HTERT RPE-1 (cell line): ENCODE results near the gene TMPRSS13.

Experiments used
- in situ Hi-C: fragments of 300-500 bp; cut with MboI; formaldehyde crosslinking; loops from 4 replicates; pipeline ENCODE4 v1.14.3; 2020; ENCODE audit warnings: low sequenced_read_pairs

The TMPRSS13 gene

DNA sequence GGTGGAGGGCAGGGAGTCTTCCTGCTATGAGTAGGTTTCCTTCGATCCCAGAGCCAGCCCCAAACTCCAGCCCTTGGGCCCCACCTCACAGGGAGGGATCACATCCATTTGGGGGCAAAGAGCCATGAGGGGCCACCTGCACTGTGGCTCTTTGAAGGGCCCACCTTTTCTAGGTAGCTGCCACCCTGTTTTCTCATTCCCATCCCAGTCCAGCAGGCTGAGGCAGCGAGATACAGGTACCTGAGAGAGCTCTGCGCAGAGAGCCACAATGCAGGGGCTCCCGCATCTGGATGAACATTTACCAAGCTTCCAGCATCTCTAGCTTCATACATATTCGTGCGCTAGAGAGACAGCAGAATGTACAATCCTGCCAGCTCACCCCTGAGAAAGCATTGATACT, 69.1 kb downstream of the TMPRSS13 start:
- in situ Hi-C loops, result no loop called here

GRCh38 chr11:117859488-117860112, 69.6 kb downstream of the TMPRSS13 start:
- in situ Hi-C loops, result no loop called here

- in situ Hi-C loops, result no loop called here
Observed at GRCh38 chr11:117859061-117859460, 70.1 kb downstream of the TMPRSS13 start.

DNA sequence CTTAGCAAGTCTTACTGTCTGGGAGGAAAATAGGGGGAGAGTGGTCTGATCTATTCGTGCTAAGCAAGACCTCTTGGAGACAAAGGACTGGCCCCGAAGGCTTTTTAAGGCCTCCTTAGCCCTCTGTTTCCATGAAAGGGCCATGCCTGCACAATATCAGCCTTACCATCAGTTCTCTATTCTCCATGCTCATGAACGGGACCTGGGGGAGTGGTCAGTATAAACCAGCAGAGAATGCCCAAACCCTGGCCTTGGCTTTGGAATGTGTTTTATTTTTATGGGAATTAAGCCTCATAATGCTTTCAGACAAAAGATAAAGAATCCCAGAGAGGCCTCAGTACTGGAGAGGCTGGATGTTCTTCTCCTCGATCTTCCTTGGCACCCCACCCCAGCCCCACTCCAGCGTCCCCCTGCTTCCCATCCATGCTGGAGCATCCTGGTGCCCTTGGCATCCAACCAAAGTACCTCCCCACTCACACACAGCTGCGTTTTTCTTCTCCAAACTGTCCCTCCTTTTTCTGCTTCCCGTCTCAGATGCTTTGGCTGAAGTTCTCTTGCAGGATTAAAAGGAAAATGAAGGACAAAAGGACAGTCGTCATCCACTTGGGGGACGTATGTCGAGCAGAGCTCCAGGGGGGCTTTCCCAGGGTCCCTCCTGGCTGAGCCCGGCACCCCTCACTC, 71.3 kb downstream of the TMPRSS13 start:
- in situ Hi-C loops, result no loop called here

DNA sequence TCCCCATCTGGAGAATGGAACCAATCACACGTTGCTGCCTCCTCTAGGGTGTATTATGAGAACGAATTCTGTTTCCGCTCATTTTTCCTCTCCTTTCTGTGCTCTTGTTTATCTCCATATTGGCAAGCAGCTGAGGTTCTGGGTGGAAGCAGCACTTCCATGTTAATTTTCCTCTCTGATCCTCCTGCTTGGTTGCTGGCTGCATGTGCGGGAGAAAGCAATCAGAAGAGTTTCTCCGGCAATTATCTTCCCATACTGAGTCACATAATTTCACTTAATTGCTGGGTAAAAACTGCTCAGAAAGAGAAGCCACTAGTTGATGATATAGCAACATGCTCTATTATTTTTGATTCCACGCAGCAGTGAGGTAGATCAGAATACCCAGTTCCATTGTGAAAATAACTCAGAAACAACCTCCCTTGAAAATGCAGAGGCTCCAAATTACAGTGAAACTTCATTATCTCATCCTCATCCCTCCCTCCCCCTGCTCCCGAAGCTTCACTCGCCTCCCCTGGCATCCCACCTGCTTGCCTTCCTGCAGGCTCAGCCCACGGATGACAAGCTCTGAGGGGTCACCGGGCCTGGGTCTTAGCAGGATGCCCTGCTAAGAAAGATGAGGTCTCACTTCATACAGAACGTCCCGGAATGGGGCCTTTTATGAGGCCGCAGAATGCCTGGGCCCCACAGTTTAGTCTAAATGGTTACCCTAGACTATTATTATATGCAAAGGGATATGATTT, 73.1 kb downstream of the TMPRSS13 start:
- in situ Hi-C loops, result no loop called here

GRCh38 chr11:117855186-117855845, 73.9 kb downstream of the TMPRSS13 start:
- in situ Hi-C loops, result no loop called here

GRCh38 chr11:117852309-117852708, 76.9 kb downstream of the TMPRSS13 start:
- in situ Hi-C loops, result no loop called here

GRCh38 chr11:117851852-117852251, 77.3 kb downstream of the TMPRSS13 start:
- in situ Hi-C loops, result no loop called here

- in situ Hi-C loops, result no loop called here
Observed at GRCh38 chr11:117851106-117851505, 78.1 kb downstream of the TMPRSS13 start.
